Endometrial microvascular endothelial cells (primary cell): ENCODE data around the gene CPEB2. TPM values are rescaled to one million over a fixed set of nuclear protein-coding genes. Genes with fewer than 3 reads are reported as not detected.
"Not testable (repeated sequence)": the region's sequence is repeated elsewhere in the genome, so short reads cannot be mapped to it uniquely, and the experiment has no call there.

Experiments
- in situ Hi-C: cut with HindIII; loops from 2 replicates; pipeline ENCODE4 v1.10.0; 2017; ENCODE audit warnings: low sequenced_read_pairs, low pct_unique_long_range_greater_than_20kb; ENCODE audit errors: inconsistent ontology term
- total RNA-seq: library from RNA; depleted of rRNA; stranded (reverse); fragments of >200 nt; gene quantifications from one replicate; pipeline ENCODE4 v1.2.3, GENCODE V29; 2015; ENCODE audit errors: inconsistent ontology term

The CPEB2 gene
- total RNA-seq, 1 donor from 2014 or later = 12.6 TPM

- in situ Hi-C loops = no loop called here
Measured at GRCh38 chr4:15037923-15038541, 35.8 kb downstream of the CPEB2 start.

- in situ Hi-C loops = no loop called here
Measured at GRCh38 chr4:15040916-15041463, 38.7 kb downstream of the CPEB2 start.

GRCh38 chr4:15042529-15043167 is 40.4 kb downstream of the CPEB2 start:
- in situ Hi-C loops = no loop called here

- in situ Hi-C loops = no loop called here
Measured at GRCh38 chr4:15043226-15043625, 40.9 kb downstream of the CPEB2 start.

GRCh38 chr4:15043922-15044321 is 41.6 kb downstream of the CPEB2 start:
- in situ Hi-C loops = no loop called here

GRCh38 chr4:15054541-15054940 is 52.3 kb downstream of the CPEB2 start:
- in situ Hi-C loops = no loop called here

- in situ Hi-C loops = no loop called here
Measured at GRCh38 chr4:15060213-15060612, 57.9 kb downstream of the CPEB2 start.

GRCh38 chr4:15063341-15063740 is 61.1 kb downstream of the CPEB2 start:
- in situ Hi-C loops = no loop called here

GRCh38 chr4:15065516-15065915 is 63.2 kb downstream of the CPEB2 start:
- in situ Hi-C loops = no loop called here

GRCh38 chr4:15066140-15066539 is 63.9 kb downstream of the CPEB2 start:
- in situ Hi-C loops = no loop called here

GRCh38 chr4:15068298-15068697 is 66.0 kb downstream of the CPEB2 start:
- in situ Hi-C loops = no loop called here

- in situ Hi-C loops = no loop called here
Measured at GRCh38 chr4:15075875-15076274, 73.6 kb downstream of the CPEB2 start.

GRCh38 chr4:15077969-15078368 is 75.7 kb downstream of the CPEB2 start:
- in situ Hi-C loops = no loop called here

GRCh38 chr4:15078682-15079642 is 76.7 kb downstream of the CPEB2 start:
- in situ Hi-C loops = no loop called here

GRCh38 chr4:15084780-15085179 is 82.5 kb downstream of the CPEB2 start:
- in situ Hi-C loops = no loop called here

GRCh38 chr4:15085762-15086161 is 83.5 kb downstream of the CPEB2 start:
- in situ Hi-C loops = not testable (repeated sequence)

GRCh38 chr4:15086259-15086658 is 84.0 kb downstream of the CPEB2 start:
- in situ Hi-C loops = not testable (repeated sequence)

- in situ Hi-C loops = no loop called here
Measured at GRCh38 chr4:15088394-15089035, 86.2 kb downstream of the CPEB2 start.

- in situ Hi-C loops = no loop called here
Measured at GRCh38 chr4:15089979-15090378, 87.7 kb downstream of the CPEB2 start.
